IPS-NIHi7 (cell line): ENCODE measurements around the gene PRDM2.

Experiments used
- DNase-seq: peaks from one replicate; pipeline ENCODE4 v3.0.0; 2012; ENCODE audit warnings: mixed read lengths; ENCODE audit errors: extremely low spot score

PRDM2 gene

GRCh38 chr1:13813398-13814012, 113.5 kb downstream of the PRDM2 start:
- peak; percentile 86 for DNase-seq

DNA sequence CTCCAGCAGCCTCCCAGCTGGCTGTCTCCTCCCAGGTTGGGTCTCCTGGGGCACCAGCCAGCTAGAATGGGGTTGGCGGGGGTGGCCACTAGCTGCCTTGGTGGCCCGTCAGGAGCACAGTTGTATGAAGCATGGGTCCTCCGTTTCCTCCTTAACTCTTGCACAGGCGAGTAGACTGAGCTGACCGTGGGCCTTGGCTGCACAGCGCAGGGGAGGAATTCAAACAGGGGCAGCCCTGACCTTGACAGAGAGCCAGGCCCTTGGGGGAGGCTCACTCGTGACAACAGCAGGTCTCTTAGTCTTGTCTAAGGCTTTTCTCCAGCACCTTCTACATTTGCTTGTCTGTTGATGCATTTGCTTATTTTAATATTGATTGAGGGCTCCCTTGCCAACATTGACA, 114.1 kb downstream of the PRDM2 start:
- no peak for DNase-seq

GRCh38 chr1:13816016-13816760, 116.2 kb downstream of the PRDM2 start:
- no peak for DNase-seq

GRCh38 chr1:13817906-13818305, 117.9 kb downstream of the PRDM2 start:
- DNase-seq = no peak

DNA sequence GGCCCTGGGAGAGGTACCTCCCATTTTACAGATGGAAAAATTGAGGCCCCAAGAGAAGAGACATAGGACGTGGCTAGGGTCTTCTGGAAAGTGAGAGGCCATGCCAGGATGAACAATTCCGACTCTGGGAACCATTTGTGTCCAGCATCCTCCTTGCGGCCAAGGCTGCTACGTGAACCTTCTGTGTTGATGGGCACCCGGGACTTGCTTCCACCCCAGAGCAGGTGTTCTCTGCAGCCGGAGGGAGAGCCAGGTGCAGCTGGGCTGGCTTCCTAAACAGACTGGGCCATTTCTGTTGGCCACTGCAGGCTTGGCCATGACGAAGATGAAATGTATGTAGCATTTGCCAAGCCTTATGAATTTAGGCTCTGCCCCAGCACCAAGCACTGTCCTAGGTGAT, 118.9 kb downstream of the PRDM2 start:
- DNase-seq = no peak

- no peak for DNase-seq
These were observed 119.7 kb downstream of the PRDM2 start for GRCh38 chr1:13819642-13820041.

GRCh38 chr1:13820055-13820454, 120.1 kb downstream of the PRDM2 start:
- no peak for DNase-seq

- no peak for DNase-seq
These were observed 120.5 kb downstream of the PRDM2 start for GRCh38 chr1:13820456-13820855.

GRCh38 chr1:13823126-13823880, 123.3 kb downstream of the PRDM2 start:
- DNase-seq = no peak

- no peak for DNase-seq
These were observed 123.9 kb downstream of the PRDM2 start for GRCh38 chr1:13823936-13824335.

DNA sequence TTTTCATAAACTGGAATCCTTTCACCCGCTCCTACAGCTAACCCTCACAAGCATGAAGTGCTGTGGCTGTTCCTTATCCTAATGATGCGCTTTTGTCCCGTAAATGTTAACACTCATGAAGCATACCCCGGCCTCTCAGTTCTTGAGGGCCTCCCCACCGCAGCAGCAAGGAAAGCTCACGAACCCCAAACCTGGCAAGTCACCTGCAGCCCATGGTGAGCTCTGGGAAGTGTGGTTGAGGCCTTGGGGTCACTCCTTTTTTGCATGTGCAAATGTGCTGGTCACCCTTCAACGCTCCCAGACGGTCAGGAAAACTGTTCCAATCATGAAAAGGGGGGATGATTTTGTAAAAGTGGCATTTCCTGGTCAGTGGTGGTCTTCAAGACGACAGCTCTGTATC, 124.6 kb downstream of the PRDM2 start:
- DNase-seq = no peak

DNA sequence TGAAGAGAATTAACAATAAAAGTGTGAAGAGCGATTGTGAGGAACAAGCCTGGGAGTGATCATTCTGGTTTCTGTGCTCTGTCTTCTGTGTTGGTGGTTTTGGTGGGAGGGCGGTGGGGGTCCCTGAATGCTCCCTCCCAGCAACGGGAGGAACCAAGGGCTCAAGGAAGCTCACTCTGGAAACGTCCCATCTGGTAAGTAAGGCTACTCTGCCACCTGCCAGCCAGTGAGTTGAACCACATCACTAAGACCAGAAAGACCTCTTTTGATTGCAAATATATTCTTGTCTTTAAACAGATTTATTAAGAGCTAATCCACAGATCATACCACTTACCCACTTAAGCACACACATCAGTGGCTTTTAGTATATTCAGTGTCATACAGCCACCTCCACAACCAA, 125.0 kb downstream of the PRDM2 start:
- DNase-seq = no peak

DNA sequence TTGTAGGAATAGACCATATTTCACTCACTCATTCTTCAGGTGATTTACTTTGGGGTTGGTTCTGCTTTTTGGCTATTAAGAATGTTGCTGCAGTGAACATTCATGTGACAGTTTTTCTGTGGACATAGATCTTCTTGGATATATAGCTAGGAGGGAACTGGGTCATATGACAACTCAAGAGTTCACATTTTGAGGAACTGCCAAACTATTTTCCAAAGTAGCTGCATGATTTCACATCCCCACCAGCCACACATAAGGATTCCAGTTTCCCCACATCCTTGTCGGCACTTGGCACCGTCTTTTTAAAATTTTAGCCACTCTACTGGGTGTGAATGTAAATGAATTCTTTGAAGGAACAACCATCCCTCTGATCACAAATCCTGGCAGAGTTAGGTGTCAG, 126.0 kb downstream of the PRDM2 start:
- DNase-seq = no peak

DNA sequence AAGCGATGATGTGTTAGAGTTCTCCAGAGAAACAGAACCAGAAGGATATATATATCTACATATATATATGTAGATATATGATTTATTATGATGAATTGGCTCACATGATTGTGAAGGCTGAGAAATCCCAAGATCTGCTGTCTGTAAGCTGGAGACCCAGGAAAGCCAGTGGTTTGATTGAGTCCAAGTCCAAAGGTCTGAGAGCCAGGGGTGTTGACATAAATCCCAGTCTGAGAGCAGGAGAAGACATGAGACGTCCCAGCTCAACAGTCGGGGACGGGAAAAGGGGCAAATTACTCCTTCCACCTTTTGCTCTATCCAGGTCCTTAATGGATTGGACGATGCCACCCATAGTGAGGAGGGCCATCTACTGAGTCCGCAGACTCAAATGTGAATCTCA, 126.6 kb downstream of the PRDM2 start:
- DNase-seq = no peak

GRCh38 chr1:13828454-13829151, 128.6 kb downstream of the PRDM2 start:
- DNase-seq = peak; percentile 95

GRCh38 chr1:13829152-13829769, 129.3 kb downstream of the PRDM2 start:
- DNase-seq = peak; percentile 10

GRCh38 chr1:13830170-13830569, 130.2 kb downstream of the PRDM2 start:
- DNase-seq = no peak

- DNase-seq = no peak
These were observed 130.8 kb downstream of the PRDM2 start for GRCh38 chr1:13830616-13831280.

DNA sequence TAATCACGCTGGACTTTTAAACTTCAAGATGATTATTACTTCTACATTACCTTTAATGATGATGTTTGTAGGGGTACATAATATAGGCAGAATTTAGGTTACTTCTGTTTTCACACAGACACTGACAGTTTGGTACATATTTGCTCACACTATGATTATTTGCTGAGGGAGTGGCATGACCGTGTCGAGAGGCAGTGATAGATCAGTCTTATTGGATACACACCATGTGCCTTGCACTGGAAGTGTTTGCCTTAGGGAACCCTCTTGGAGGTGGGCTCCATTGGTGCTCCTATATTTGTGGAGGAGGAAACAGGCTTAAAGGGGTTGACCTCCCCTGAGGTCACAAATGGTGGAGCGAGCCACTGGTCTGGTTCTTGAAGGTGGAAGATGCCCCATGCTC, 132.1 kb downstream of the PRDM2 start:
- no peak for DNase-seq

GRCh38 chr1:13832536-13832935, 132.5 kb downstream of the PRDM2 start:
- no peak for DNase-seq

GRCh38 chr1:13836136-13836535, 136.1 kb downstream of the PRDM2 start:
- DNase-seq = no peak
